Measurements from ENCODE around the gene DBH. TPM values are rescaled to one million over a fixed set of nuclear protein-coding genes. Genes with fewer than 3 reads are reported as not detected.

The DBH gene
- total RNA-seq, 1 donor from 2014 or later = not detected

GRCh38 chr9:133707763-133708245 is 71.6 kb downstream of the DBH start:
- no peak for TF ChIP-seq CTCF (IDR thresholded peaks at IDR 0.05; ENCODE audit: insufficient read depth, low read length, severe bottlenecking)
- DNase-seq (ENCODE audit: low read depth) (no peak), FAIRE-seq (no peak)
- Histone ChIP-seq H3K4me3 (ENCODE audit: low read depth, low read length) (no peak overlapping the region), H3K36me3 (ENCODE audit: control insufficient read depth, insufficient read depth, low read length) (no peaks in the 10 kb centered on the region), H3K27me3 (ENCODE audit: control insufficient read depth, insufficient read depth, low read length) (peaks cover 15% of the 10 kb centered on the region)

GRCh38 chr9:133708246-133709014 is 72.3 kb downstream of the DBH start:
- no peak for TF ChIP-seq CTCF (IDR thresholded peaks at IDR 0.05; ENCODE audit: insufficient read depth, low read length, severe bottlenecking)
- Histone ChIP-seq H3K4me3 (ENCODE audit: low read depth, low read length) (no peak overlapping the region), H3K36me3 (ENCODE audit: control insufficient read depth, insufficient read depth, low read length) (no peaks in the 10 kb centered on the region), H3K27me3 (ENCODE audit: control insufficient read depth, insufficient read depth, low read length) (peaks cover 9% of the 10 kb centered on the region)
- no peak for FAIRE-seq
- no peak for DNase-seq (ENCODE audit: low read depth)

Other genes starting within 250 kb of the DBH start
- 13.7 and 15.5 TPM in 2 replicates for gene REXO4, start 218.4 kb upstream of the DBH start, total RNA-seq
- 0.53 and 1.0 TPM in 2 replicates for gene ADAMTS13, start 214.0 kb upstream of the DBH start, total RNA-seq
- 5.5 and 9.2 TPM in 2 replicates for gene CACFD1, start 176.4 kb upstream of the DBH start, total RNA-seq
- 2.6 and 2.9 TPM in 2 replicates for gene SLC2A6, start 157.3 kb upstream of the DBH start, total RNA-seq
- not detected in 2 replicates for gene MYMK, start 111.4 kb upstream of the DBH start, total RNA-seq
- not detected in 2 replicates for gene ADAMTSL2, start 101.7 kb upstream of the DBH start, total RNA-seq
- not detected in 2 replicates for gene FAM163B, start 27.0 kb upstream of the DBH start, total RNA-seq
- gene SARDH, start 102.0 kb downstream of the DBH start, total RNA-seq = under 0.01 and 0.26 TPM in 2 replicates